Measurements from ENCODE around the gene AGPAT1. TPM values are rescaled to one million over a fixed set of nuclear protein-coding genes. Genes with fewer than 3 reads are reported as not detected.

AGPAT1 gene
- total and polyA plus RNA-seq, 2 experiments from 2014 or later, result 62.8 to 71.4 TPM

DNA sequence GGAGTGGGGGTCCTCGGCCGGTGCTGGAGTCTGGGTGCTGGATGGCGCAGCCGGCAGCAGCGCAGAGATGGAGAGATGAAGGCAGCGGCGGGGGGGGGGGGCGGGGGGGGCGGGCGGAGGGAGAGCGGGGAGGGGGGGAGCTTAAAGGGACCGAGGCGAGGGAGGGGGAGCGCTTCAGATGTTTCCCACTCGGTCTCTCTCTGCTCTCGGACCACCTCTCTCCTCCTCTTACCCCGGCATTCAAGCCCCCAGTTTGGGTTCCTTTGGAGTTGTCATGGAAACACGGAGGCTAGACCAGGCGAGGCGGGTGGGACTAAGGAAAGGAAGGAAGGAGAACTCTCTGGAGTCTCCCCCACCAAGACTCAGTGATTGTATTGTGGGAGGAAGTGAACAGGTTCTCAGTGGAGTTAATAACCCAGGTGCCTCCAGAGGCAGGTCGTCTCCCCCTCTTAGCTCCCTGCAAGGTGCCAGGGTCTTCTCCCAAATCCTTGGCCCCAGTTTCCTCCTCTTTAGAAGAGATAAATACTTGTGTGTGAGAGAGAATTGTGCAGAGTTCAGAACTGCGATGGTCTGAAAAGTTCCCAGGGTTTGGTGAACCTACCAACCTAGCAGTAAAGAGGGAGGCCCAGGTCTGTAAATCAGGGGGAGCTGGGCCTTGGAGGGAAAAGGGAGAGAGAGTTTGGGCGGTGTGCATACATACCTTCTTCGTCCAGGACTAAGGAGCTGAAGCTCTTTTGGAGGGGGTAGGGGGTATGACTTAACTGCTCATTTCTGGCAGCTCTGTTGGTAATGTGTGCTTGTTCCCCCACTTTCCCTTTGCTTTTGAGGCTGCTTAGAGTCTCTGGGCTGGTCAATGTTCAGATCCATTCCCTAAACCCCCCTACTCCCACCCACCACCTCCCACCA, 23.8 kb downstream of the AGPAT1 start, which contains the start of gene PRRT1:
TSS of gene PRRT1 (minus strand) at position 77 of the 906 bp plus-strand sequence. CDS start 112 bp downstream, outside the sequence.
- no peaks in the 10 kb centered on the region for H4K20me1 ChIP-seq (ENCODE audit: insufficient read depth, poor library complexity, severe bottlenecking)
- peaks cover 22% of the 10 kb centered on the region for H3K4me1 ChIP-seq (ENCODE audit: insufficient read depth)
- H3K4me3 ChIP-seq, result peak within 1 kb of the TSS; percentile 72

GRCh38 chr6:32151181-32151862, 24.6 kb downstream of the AGPAT1 start:
- Histone ChIP-seq H3K4me2 (peak overlapping the region; percentile 87), H4K20me1 (ENCODE audit: insufficient read depth, poor library complexity, severe bottlenecking) (no peaks in the 10 kb centered on the region), H3K27me3 (peaks cover 26% of the 10 kb centered on the region), H3K4me1 (ENCODE audit: insufficient read depth) (peaks cover 22% of the 10 kb centered on the region), H3K4me3 (no peak overlapping the region), H3K9me3 (ENCODE audit: low read depth) (no peaks in the 10 kb centered on the region), H3K9me2 (replicated peaks; ENCODE audit: insufficient read depth) (no peaks in the 10 kb centered on the region), H2AFZ (no peak overlapping the region), H3K27ac (no peak overlapping the region), H3K36me3 (replicated peaks; ENCODE audit: insufficient read depth, low read depth) (no peaks in the 10 kb centered on the region), H3K79me2 (peaks cover 17% of the 10 kb centered on the region)
- TF ChIP-seq EZH2 (IDR thresholded peaks at IDR 0.05; ENCODE audit: borderline replicate concordance) (no peak), EZH2phosphoT487 (IDR thresholded peaks at IDR 0.05; ENCODE audit: low read depth, severe bottlenecking, unreplicated experiment) (no peak), CTCF (IDR thresholded peaks at IDR 0.05; ENCODE audit: poor library complexity) (no peak)
- DNase-seq (ENCODE audit: low spot score), result no peak
- WGBS (ENCODE audit: low lambda C conversion rate, missing lambda C conversion rate), result 63% methylated on average over 4 of the region's 8 CpGs

More for the DNA sequence above, 23.8 kb downstream of the AGPAT1 start, which contains the start of gene PRRT1:
- TF ChIP-seq CTCF (IDR thresholded peaks at IDR 0.05; ENCODE audit: poor library complexity) (no peak), EZH2 (IDR thresholded peaks at IDR 0.05; ENCODE audit: borderline replicate concordance) (no peak), EZH2phosphoT487 (IDR thresholded peaks at IDR 0.05; ENCODE audit: low read depth, severe bottlenecking, unreplicated experiment) (no peak)
- Histone ChIP-seq H3K27me3 (peaks cover 26% of the 10 kb centered on the region), H3K4me2 (peak within 1 kb of the TSS; percentile 87), H2AFZ (peak within 1 kb of the TSS; percentile 59), H3K9me2 (replicated peaks; ENCODE audit: insufficient read depth) (no peaks in the 10 kb centered on the region), H3K36me3 (replicated peaks; ENCODE audit: insufficient read depth, low read depth) (no peaks in the 10 kb centered on the region), H3K9me3 (ENCODE audit: low read depth) (no peaks in the 10 kb centered on the region), H3K27ac (peak within 1 kb of the TSS; percentile 96), H3K79me2 (peaks cover 24% of the 10 kb centered on the region)
- 33% methylated on average over 8 of the region's 24 CpGs for WGBS (ENCODE audit: low lambda C conversion rate, missing lambda C conversion rate)
- DNase-seq (ENCODE audit: low spot score), result no peak

GRCh38 chr6:32149932-32150870, 25.7 kb downstream of the AGPAT1 start:
- H3K27me3 ChIP-seq, result peaks cover 26% of the 10 kb centered on the region
- H3K36me3 ChIP-seq (replicated peaks; ENCODE audit: insufficient read depth, low read depth), result no peaks in the 10 kb centered on the region
- H4K20me1 ChIP-seq (ENCODE audit: insufficient read depth, poor library complexity, severe bottlenecking), result no peaks in the 10 kb centered on the region
- TF ChIP-seq EZH2phosphoT487 (IDR thresholded peaks at IDR 0.05; ENCODE audit: low read depth, severe bottlenecking, unreplicated experiment), result no peak
- TF ChIP-seq CTCF (IDR thresholded peaks at IDR 0.05; ENCODE audit: poor library complexity), result no peak
- no peak for TF ChIP-seq EZH2 (IDR thresholded peaks at IDR 0.05; ENCODE audit: borderline replicate concordance)
- DNase-seq (ENCODE audit: low spot score), result no peak
- peaks cover 22% of the 10 kb centered on the region for H3K4me1 ChIP-seq (ENCODE audit: insufficient read depth)
- H3K4me2 ChIP-seq, result peak overlapping the region; percentile 87
- H3K9me3 ChIP-seq (ENCODE audit: low read depth), result no peaks in the 10 kb centered on the region
- H3K79me2 ChIP-seq, result peaks cover 6% of the 10 kb centered on the region
- no peak overlapping the region for H3K4me3 ChIP-seq
- H3K27ac ChIP-seq, result no peak overlapping the region
- 37% methylated on average over 27 of the region's 55 CpGs for WGBS (ENCODE audit: low lambda C conversion rate, missing lambda C conversion rate)
- no peak overlapping the region for H2AFZ ChIP-seq
- H3K9me2 ChIP-seq (replicated peaks; ENCODE audit: insufficient read depth), result no peaks in the 10 kb centered on the region
